A673 (cell line): ENCODE data around the gene HPX.

Source experiments
- EZH2 ChIP-seq: fragments of 200-600 bp; sonication (generic); IDR thresholded peaks from 2 replicates; pipeline ENCODE4 v1.6.1; 2017; ENCODE audit warnings: borderline replicate concordance, low read depth, mild to moderate bottlenecking, mixed read lengths, antibody characterized with exemption, low read length; ENCODE audit not compliant: poor library complexity, severe bottlenecking
- TF ChIP-seq, protein P1 (sequence below): fragments of 300-800, 200-600 bp; sonication (generic); conservative IDR thresholded peaks from 2 replicates; pipeline ENCODE4 v1.5.1; 2017; ENCODE audit warnings: low read depth, mild to moderate bottlenecking, antibody characterized with exemption, low read length, moderate library complexity, mixed read lengths

DNA sequence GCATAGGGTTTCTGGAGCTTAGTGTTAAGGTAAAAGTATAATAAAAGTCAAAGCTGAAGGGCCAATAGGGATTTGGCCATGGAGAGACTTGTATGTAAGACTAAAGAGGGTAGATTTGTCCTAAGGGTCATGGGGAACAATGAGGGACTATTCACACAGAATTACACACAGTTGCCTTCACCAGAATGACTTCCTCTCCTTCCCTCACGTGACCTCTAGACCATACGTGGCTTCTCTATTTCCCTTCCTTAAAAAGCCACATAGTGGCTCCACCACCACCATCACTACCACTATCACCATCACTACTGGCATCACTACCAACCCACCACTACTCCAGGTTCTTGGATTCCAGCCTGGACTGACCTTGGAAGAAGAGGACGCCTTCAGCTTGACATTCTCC is 2.8 kb downstream of the HPX start:
- no peak for TF ChIP-seq EZH2
- TF ChIP-seq, protein P1, sequence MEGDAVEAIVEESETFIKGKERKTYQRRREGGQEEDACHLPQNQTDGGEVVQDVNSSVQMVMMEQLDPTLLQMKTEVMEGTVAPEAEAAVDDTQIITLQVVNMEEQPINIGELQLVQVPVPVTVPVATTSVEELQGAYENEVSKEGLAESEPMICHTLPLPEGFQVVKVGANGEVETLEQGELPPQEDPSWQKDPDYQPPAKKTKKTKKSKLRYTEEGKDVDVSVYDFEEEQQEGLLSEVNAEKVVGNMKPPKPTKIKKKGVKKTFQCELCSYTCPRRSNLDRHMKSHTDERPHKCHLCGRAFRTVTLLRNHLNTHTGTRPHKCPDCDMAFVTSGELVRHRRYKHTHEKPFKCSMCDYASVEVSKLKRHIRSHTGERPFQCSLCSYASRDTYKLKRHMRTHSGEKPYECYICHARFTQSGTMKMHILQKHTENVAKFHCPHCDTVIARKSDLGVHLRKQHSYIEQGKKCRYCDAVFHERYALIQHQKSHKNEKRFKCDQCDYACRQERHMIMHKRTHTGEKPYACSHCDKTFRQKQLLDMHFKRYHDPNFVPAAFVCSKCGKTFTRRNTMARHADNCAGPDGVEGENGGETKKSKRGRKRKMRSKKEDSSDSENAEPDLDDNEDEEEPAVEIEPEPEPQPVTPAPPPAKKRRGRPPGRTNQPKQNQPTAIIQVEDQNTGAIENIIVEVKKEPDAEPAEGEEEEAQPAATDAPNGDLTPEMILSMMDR, result no peak
